Measurements from ENCODE around the gene ANKS3. TPM values are rescaled to one million over a fixed set of nuclear protein-coding genes. Genes with fewer than 3 reads are reported as not detected.

The ANKS3 gene
- total and polyA plus RNA-seq, 10 of the 15 experiments (the other 5 are each of a cell fraction or from before 2014, with no cell fraction given): 0.29 to 14.2 (median 8.5) TPM

DNA sequence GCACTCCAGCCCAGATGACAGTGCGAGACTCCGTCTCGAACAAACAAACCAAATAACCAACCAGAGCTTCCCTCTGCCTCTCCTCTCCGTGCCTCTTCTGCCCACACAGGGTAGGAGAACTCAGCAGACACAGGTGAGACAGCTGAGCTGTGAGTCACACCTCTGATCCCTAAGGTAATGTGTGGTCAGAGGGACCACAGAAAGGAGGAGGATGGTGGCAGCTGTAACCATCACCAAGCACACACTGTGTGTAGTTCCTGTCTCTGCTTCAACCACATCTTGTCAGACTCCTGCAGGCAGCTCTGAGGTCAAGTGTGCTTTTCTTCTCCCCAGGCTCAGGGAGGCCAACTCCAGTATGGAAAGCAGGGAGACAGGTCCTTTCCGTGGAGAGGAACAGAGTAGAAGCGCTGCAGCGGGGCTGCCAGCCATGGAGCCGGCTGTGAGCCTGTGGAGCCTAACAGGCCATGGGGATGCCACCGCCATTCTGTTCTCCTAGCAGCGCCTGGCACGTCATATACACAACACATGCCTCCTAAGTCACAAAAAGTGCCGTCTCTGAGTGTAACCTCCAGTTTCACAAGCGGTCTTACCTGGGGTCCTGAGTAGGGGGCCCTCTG lies 33.6 kb downstream of the ANKS3 start:
- Histone ChIP-seq H3K36me3 (ENCODE audit: control insufficient read depth in 2 of 2, insufficient read depth in 2 of 2, low read length in 1 of 2) (peaks cover 10 to 45% of the 10 kb centered on the region in 2 experiments; a peak in 3 of 4 replicates), H3K9ac (ENCODE audit: control insufficient read depth, insufficient read depth, low read length) (no peak overlapping the region), H3K9me3 (replicated peaks; ENCODE audit: control insufficient read depth, insufficient read depth, low read length) (no peaks in the 10 kb centered on the region), H3K4me2 (ENCODE audit: control insufficient read depth, insufficient read depth) (no peak overlapping the region), H3K4me1 (ENCODE audit: control insufficient read depth, insufficient read depth, low read length) (no peaks in the 10 kb centered on the region), H4K20me1 (ENCODE audit: control insufficient read depth, insufficient read depth) (no peaks in the 10 kb centered on the region), H2AFZ (ENCODE audit: control insufficient read depth, low read depth, low read length) (no peak overlapping the region), H3K27me3 (replicated peaks in 1 of 2; ENCODE audit: control insufficient read depth in 2 of 2, insufficient read depth in 2 of 2, low read length in 1 of 2) (no peaks in the 10 kb centered on the region), H3K4me3 (no peak overlapping the region), H3K79me2 (ENCODE audit: control insufficient read depth, insufficient read depth, low read length) (no peaks in the 10 kb centered on the region), H3K27ac (ENCODE audit: control insufficient read depth, insufficient read depth) (no peak overlapping the region)
- ChIA-PET SMC1A (ENCODE audit: uncharacterized antibody, unreplicated experiment) (no interaction called here), RAD21 (ENCODE audit: unreplicated experiment) (no interaction called here), POLR2A (no interaction called here), CTCF (no interaction called here)
- ATAC-seq (no peak), FAIRE-seq (no peak), DNase-seq (ENCODE audit: low read depth, low spot score) (no peak)
- no TSS peak for BruUV-seq (replicated peaks)
- WGBS (ENCODE audit: insufficient coverage, insufficient replicate concordance, low lambda C conversion rate, missing lambda C conversion rate): 92% methylated on average over 13 of the region's 13 CpGs
- intact Hi-C loops (cut with micrococcal nuclease; ENCODE audit: unreplicated experiment) (no loop called here), in situ Hi-C loops (cut with MboI) (no loop called here)
- TF ChIP-seq BHLHE40 (IDR thresholded peaks at IDR 0.05; ENCODE audit: borderline replicate concordance in 1 of 2, low read depth in 2 of 2, low read length in 1 of 2): peak in 1 of 2 experiments; percentile 26; a peak in 2 of 4 replicates
- TF ChIP-seq NFYB (IDR thresholded peaks at IDR 0.05; ENCODE audit: insufficient read depth, low read depth, low read length): no peak

DNA sequence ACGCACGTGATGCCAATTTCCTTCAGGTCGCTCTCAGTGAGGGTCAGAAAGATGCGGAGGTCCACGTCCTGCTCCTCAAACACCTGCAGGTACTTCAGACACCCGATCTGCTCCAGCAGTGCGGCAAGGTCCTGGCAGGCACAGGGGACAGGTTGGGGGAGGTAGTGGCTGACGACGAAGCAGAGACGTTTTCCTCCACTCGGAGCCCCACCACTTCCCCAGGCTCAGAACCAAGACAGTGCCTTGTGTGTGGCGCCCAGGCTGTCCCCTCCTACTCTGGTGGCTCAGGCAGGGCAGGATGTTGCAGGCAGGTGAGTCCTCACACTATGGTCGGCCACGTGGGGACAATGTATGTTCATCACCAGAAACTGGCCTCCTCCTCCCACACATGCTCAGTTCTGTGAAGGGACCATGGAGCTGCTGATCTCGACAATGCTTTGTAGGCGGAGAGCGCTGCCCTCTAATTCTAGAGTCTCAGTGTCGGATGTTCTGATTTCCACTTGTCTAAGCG lies 35.0 kb downstream of the ANKS3 start:
- no peak overlapping the region for H3K4me3 ChIP-seq
- ATAC-seq: no peak
- no peak overlapping the region for H3K9ac ChIP-seq (ENCODE audit: control insufficient read depth, insufficient read depth, low read length)
- CTCF ChIA-PET: interaction anchor here (0.6 kb wide), 1 partner anchor 83 kb away, joined by 3 read pairs; no protein-coding TSS in a partner anchor
- SMC1A ChIA-PET (ENCODE audit: uncharacterized antibody, unreplicated experiment): no interaction called here
- FAIRE-seq: no peak
- no peak overlapping the region for H3K27ac ChIP-seq (ENCODE audit: control insufficient read depth, insufficient read depth)
- H3K9me3 ChIP-seq (replicated peaks; ENCODE audit: control insufficient read depth, insufficient read depth, low read length): no peaks in the 10 kb centered on the region
- WGBS (ENCODE audit: insufficient coverage, insufficient replicate concordance, low lambda C conversion rate, missing lambda C conversion rate): 90% methylated on average over 17 of the region's 19 CpGs
- no peak overlapping the region for H2AFZ ChIP-seq (ENCODE audit: control insufficient read depth, low read depth, low read length)
- H3K4me2 ChIP-seq (ENCODE audit: control insufficient read depth, insufficient read depth): no peak overlapping the region
- H3K36me3 ChIP-seq (ENCODE audit: control insufficient read depth in 2 of 2, insufficient read depth in 2 of 2, low read length in 1 of 2): peaks cover 10 to 45% of the 10 kb centered on the region in 2 experiments; a peak in 3 of 4 replicates
- H3K79me2 ChIP-seq (ENCODE audit: control insufficient read depth, insufficient read depth, low read length): peaks cover 6% of the 10 kb centered on the region
- RAD21 ChIA-PET (ENCODE audit: unreplicated experiment): no interaction called here
- TF ChIP-seq, protein P1, sequence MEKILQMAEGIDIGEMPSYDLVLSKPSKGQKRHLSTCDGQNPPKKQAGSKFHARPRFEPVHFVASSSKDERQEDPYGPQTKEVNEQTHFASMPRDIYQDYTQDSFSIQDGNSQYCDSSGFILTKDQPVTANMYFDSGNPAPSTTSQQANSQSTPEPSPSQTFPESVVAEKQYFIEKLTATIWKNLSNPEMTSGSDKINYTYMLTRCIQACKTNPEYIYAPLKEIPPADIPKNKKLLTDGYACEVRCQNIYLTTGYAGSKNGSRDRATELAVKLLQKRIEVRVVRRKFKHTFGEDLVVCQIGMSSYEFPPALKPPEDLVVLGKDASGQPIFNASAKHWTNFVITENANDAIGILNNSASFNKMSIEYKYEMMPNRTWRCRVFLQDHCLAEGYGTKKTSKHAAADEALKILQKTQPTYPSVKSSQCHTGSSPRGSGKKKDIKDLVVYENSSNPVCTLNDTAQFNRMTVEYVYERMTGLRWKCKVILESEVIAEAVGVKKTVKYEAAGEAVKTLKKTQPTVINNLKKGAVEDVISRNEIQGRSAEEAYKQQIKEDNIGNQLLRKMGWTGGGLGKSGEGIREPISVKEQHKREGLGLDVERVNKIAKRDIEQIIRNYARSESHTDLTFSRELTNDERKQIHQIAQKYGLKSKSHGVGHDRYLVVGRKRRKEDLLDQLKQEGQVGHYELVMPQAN (conservative IDR thresholded peaks at IDR 0.05): no peak
- no peak for TF ChIP-seq RELA (IDR thresholded peaks at IDR 0.05; ENCODE audit: borderline replicate concordance, partially characterized antibody)
- TF ChIP-seq YY1 (IDR thresholded peaks at IDR 0.05; ENCODE audit: low read depth, low read length): no peak
- TF ChIP-seq POLR2A (IDR thresholded peaks at IDR 0.05; ENCODE audit: low read depth, low read length): peak; percentile 68
- no peaks in the 10 kb centered on the region for H3K27me3 ChIP-seq (replicated peaks in 1 of 2; ENCODE audit: control insufficient read depth in 2 of 2, insufficient read depth in 2 of 2, low read length in 1 of 2)
- in situ Hi-C loops (cut with MboI): no loop called here
- DNase-seq (ENCODE audit: low read depth, low spot score): no peak
- intact Hi-C loops (cut with micrococcal nuclease; ENCODE audit: unreplicated experiment): no loop called here
- POLR2A ChIA-PET: no interaction called here
- no peaks in the 10 kb centered on the region for H4K20me1 ChIP-seq (ENCODE audit: control insufficient read depth, insufficient read depth)
- H3K4me1 ChIP-seq (ENCODE audit: control insufficient read depth, insufficient read depth, low read length): peaks cover 5% of the 10 kb centered on the region; the same call in 1 of the 2 replicates
- BruUV-seq (replicated peaks): no TSS peak
